Adrenal gland (tissue), 5 donors: ENCODE results near the gene GLIS1.

Experiments used
- POLR2A ChIP-seq, 2 donors: fragments of 450-650 bp; IDR thresholded peaks; one replicate each; pipeline ENCODE4 v1.6.1; 2017; ENCODE audit warnings: antibody characterized with exemption in 2 of 2, mild to moderate bottlenecking in 2 of 2, moderate library complexity in 1 of 2
- TF ChIP-seq, protein P1 (sequence below), 6 experiments: fragments of 450-650 bp in 4 of 6; fragments of 200-600 bp in 2 of 6; sonication (generic) in 1 of 6; IDR thresholded peaks; 1 replicate in 5 of 6; 2 replicates in 1 of 6; pipeline versions ENCODE4 v1.5.1 to v1.8.0; 2016 to 2021; ENCODE audit warnings: antibody characterized with exemption in 6 of 6, mild to moderate bottlenecking in 2 of 6, moderate library complexity in 1 of 6
- donor health status: DM: no; HTN: no; CAD: no.

DNA sequence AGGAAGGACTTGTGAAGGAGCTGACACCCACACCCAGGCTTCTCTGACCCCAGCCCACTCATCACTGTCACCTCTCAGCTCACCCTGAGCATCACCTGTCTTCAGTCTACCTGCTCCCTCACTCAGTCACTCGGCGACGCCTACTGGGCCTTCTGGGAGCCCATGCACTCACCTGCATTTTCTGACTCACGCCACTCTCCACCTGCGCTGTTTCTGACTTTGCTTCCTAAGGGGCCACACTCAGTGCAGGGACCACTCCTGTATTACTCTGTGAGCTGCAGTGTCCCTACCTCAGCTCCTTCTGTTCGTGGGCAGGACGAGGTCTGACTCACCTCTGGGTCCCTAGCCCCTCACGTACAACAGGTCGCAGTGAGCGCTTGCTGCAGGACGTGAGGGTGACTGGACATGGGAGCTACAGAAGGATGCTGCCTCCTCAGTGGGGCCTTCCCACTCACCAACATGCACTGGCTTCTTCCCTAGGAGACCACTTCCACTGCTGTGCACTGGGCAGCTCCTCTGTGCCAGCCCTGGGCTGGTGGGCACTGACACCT, 102.3 kb downstream of the GLIS1 start:
- TF ChIP-seq, protein P1, sequence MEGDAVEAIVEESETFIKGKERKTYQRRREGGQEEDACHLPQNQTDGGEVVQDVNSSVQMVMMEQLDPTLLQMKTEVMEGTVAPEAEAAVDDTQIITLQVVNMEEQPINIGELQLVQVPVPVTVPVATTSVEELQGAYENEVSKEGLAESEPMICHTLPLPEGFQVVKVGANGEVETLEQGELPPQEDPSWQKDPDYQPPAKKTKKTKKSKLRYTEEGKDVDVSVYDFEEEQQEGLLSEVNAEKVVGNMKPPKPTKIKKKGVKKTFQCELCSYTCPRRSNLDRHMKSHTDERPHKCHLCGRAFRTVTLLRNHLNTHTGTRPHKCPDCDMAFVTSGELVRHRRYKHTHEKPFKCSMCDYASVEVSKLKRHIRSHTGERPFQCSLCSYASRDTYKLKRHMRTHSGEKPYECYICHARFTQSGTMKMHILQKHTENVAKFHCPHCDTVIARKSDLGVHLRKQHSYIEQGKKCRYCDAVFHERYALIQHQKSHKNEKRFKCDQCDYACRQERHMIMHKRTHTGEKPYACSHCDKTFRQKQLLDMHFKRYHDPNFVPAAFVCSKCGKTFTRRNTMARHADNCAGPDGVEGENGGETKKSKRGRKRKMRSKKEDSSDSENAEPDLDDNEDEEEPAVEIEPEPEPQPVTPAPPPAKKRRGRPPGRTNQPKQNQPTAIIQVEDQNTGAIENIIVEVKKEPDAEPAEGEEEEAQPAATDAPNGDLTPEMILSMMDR (IDR thresholded peaks at IDR 0.05) = no peak
- TF ChIP-seq POLR2A (IDR thresholded peaks at IDR 0.05) = no peak
